GM06990 (cell line): Measurements from ENCODE around the gene FCHSD2.

ENCODE experiments used
- DNase-seq: peaks from one replicate; pipeline ENCODE4 v3.0.0-alpha.2; 2011; ENCODE audit not compliant: insufficient read length; ENCODE audit errors: extremely low read depth
- H3K27me3 ChIP-seq: replicated peaks from 2 replicates; pipeline ENCODE4 v1.6.0; 2011; ENCODE audit warnings: low read length; ENCODE audit not compliant: control insufficient read depth, insufficient read depth
- H3K36me3 ChIP-seq: 2 replicates; pipeline ENCODE4 v1.5.1; 2011; ENCODE audit warnings: low read length; ENCODE audit not compliant: control insufficient read depth, insufficient read depth
- H3K4me3 ChIP-seq: replicated peaks from 2 replicates; pipeline ENCODE4 v1.5.1; 2011; ENCODE audit warnings: low read depth, mild to moderate bottlenecking, control low read depth, low read length
- TF ChIP-seq, protein P1 (sequence below): IDR thresholded peaks from 2 replicates; pipeline ENCODE4 v1.5.1; 2011; ENCODE audit warnings: low read length, control low read depth, mild to moderate bottlenecking, inconsistent platforms; ENCODE audit not compliant: insufficient read depth, poor library complexity, severe bottlenecking

The FCHSD2 gene

GRCh38 chr11:72789493-72790131 lies 352.5 kb downstream of the FCHSD2 start:
- H3K27me3 ChIP-seq = no peaks in the 10 kb centered on the region
- no peaks in the 10 kb centered on the region for H3K36me3 ChIP-seq
- TF ChIP-seq, protein P1, sequence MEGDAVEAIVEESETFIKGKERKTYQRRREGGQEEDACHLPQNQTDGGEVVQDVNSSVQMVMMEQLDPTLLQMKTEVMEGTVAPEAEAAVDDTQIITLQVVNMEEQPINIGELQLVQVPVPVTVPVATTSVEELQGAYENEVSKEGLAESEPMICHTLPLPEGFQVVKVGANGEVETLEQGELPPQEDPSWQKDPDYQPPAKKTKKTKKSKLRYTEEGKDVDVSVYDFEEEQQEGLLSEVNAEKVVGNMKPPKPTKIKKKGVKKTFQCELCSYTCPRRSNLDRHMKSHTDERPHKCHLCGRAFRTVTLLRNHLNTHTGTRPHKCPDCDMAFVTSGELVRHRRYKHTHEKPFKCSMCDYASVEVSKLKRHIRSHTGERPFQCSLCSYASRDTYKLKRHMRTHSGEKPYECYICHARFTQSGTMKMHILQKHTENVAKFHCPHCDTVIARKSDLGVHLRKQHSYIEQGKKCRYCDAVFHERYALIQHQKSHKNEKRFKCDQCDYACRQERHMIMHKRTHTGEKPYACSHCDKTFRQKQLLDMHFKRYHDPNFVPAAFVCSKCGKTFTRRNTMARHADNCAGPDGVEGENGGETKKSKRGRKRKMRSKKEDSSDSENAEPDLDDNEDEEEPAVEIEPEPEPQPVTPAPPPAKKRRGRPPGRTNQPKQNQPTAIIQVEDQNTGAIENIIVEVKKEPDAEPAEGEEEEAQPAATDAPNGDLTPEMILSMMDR = no peak
- no peak overlapping the region for H3K4me3 ChIP-seq
- DNase-seq = no peak

DNA sequence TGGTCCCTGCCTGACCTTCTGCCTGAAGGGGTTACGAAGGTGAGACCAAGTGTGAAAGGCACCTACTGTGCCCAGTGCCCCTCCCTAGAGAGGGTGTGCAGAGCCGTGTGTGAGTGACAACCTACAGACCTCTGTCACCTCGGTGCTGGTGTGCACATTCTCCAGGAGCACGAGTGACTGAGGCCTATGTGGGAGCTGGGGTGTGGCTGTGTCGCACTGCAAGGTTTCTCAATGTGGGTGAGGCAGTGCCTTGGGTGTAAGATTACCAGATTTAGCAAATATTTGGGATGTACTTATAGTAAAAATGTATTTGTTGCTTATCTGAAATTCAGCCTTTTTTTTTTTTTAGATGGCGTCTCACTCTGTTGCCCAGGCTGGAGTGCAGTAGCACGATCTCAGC lies 353.9 kb downstream of the FCHSD2 start:
- DNase-seq = no peak
- no peaks in the 10 kb centered on the region for H3K36me3 ChIP-seq
- H3K27me3 ChIP-seq = no peaks in the 10 kb centered on the region
- TF ChIP-seq, protein P1 = no peak
- H3K4me3 ChIP-seq = no peak overlapping the region

GRCh38 chr11:72787216-72788104 lies 354.7 kb downstream of the FCHSD2 start:
- H3K36me3 ChIP-seq = no peaks in the 10 kb centered on the region
- TF ChIP-seq, protein P1 = peak; percentile 46
- H3K27me3 ChIP-seq = no peaks in the 10 kb centered on the region
- peak; percentile 64 for DNase-seq
- H3K4me3 ChIP-seq = peak overlapping the region; percentile 1; the same call in 1 of the 2 replicates
